CD14-positive monocyte (primary cell): Measurements from ENCODE around the gene ARL15. TPM values are rescaled to one million over a fixed set of nuclear protein-coding genes. Genes with fewer than 3 reads are reported as not detected.
A peak's percentile ranks its signal among the peaks of the same experiment; 100 is the strongest.

ENCODE experiments used
- DNase-seq, 3 donors: peaks; one replicate each; pipeline ENCODE4 v3.0.0-alpha.2; 2011 to 2022
- H2AFZ ChIP-seq: 2 replicates; pipeline ENCODE4 v1.6.0; 2012; ENCODE audit warnings: mild to moderate bottlenecking, low read depth, low read length, inconsistent platforms; ENCODE audit not compliant: insufficient read depth, poor library complexity, severe bottlenecking
- H3K27ac ChIP-seq, 2 donors: 1 replicate in 1 of 2; 2 replicates in 1 of 2; pipeline ENCODE4 v1.5.1; 2012 to 2013; ENCODE audit warnings: low read length in 2 of 2, control low read depth in 1 of 2, inconsistent platforms in 1 of 2, low read depth in 1 of 2, mild to moderate bottlenecking in 1 of 2
- H3K27me3 ChIP-seq, 2 donors: one replicate each; pipeline versions ENCODE4 v1.6.0 to v1.6.1; 2011 to 2013; ENCODE audit warnings: low read length in 2 of 2; ENCODE audit not compliant: control insufficient read depth in 2 of 2, insufficient read depth in 2 of 2
- H3K36me3 ChIP-seq, 2 donors: replicated peaks in 1 of 2; 1 replicate in 1 of 2; 2 replicates in 1 of 2; pipeline versions ENCODE4 v1.5.1 to v1.6.1; 2012 to 2013; ENCODE audit warnings: low read length in 2 of 2, control low read depth in 1 of 2, inconsistent platforms in 1 of 2, mild to moderate bottlenecking in 1 of 2; ENCODE audit not compliant: insufficient read depth in 2 of 2, control insufficient read depth in 1 of 2
- H3K4me1 ChIP-seq, 2 donors: 1 replicate in 1 of 2; 2 replicates in 1 of 2; pipeline versions ENCODE4 v1.5.1 to v1.6.1; 2012 to 2013; ENCODE audit warnings: low read length in 2 of 2, control low read depth in 1 of 2, inconsistent platforms in 1 of 2, mild to moderate bottlenecking in 1 of 2, moderate library complexity in 1 of 2; ENCODE audit not compliant: insufficient read depth in 2 of 2, control insufficient read depth in 1 of 2
- H3K4me2 ChIP-seq: replicated peaks from 2 replicates; pipeline ENCODE3; 2012; ENCODE audit warnings: low read length, moderate library complexity, mild to moderate bottlenecking; ENCODE audit not compliant: poor library complexity, severe bottlenecking; ENCODE audit errors: extremely low read depth
- H3K4me3 ChIP-seq, 3 experiments: fragments of 200-600 bp in 1 of 3; sonication (generic) in 1 of 3; replicated peaks in 1 of 3; 1 replicate in 2 of 3; 2 replicates in 1 of 3; pipeline ENCODE4 v1.5.1; 2011 to 2013; ENCODE audit warnings: low read length in 3 of 3, mild to moderate bottlenecking in 3 of 3, control low read depth in 2 of 3, low read depth in 2 of 3, inconsistent platforms in 1 of 3, moderate library complexity in 1 of 3
- H3K79me2 ChIP-seq: 2 replicates; pipeline ENCODE4 v1.6.0; 2012; ENCODE audit warnings: mild to moderate bottlenecking, control low read depth, inconsistent platforms, low read length, moderate library complexity; ENCODE audit not compliant: insufficient read depth
- H3K9ac ChIP-seq: 2 replicates; pipeline ENCODE4 v1.6.0; 2017; ENCODE audit warnings: low read length, mild to moderate bottlenecking; ENCODE audit not compliant: insufficient read depth, poor library complexity, severe bottlenecking
- H3K9me3 ChIP-seq, 2 donors: replicated peaks in 1 of 2; 1 replicate in 1 of 2; 2 replicates in 1 of 2; pipeline versions ENCODE4 v1.5.1 to v1.6.1; 2012 to 2013; ENCODE audit warnings: low read length in 2 of 2, control low read depth in 1 of 2; ENCODE audit not compliant: control insufficient read depth in 1 of 2, insufficient read depth in 1 of 2
- H4K20me1 ChIP-seq: 2 replicates; pipeline ENCODE4 v1.6.0; 2012; ENCODE audit warnings: mild to moderate bottlenecking, low read length, control low read depth, moderate library complexity; ENCODE audit not compliant: insufficient read depth
- H3K27ac Mint-ChIP-seq, 7 donors: one replicate each; pipeline ENCODE4 v1.8.0; 2020; ENCODE audit warnings: mild to moderate bottlenecking in 7 of 7, mixed read lengths in 7 of 7, moderate library complexity in 6 of 7, inconsistent platforms in 2 of 7
- H3K27me3 Mint-ChIP-seq, 3 donors: one replicate each; pipeline ENCODE4 v1.8.0; 2021 to 2022; ENCODE audit warnings: low read depth in 3 of 3, mild to moderate bottlenecking in 3 of 3, mixed read lengths in 3 of 3, moderate library complexity in 3 of 3, inconsistent platforms in 1 of 3
- H3K36me3 Mint-ChIP-seq, 2 donors: one replicate each; pipeline ENCODE4 v1.8.0; 2020; ENCODE audit warnings: mixed read lengths in 2 of 2, inconsistent platforms in 1 of 2, mild to moderate bottlenecking in 1 of 2
- H3K4me1 Mint-ChIP-seq: one replicate; pipeline ENCODE4 v1.8.0; 2020; ENCODE audit warnings: mild to moderate bottlenecking, mixed read lengths
- H3K4me3 Mint-ChIP-seq, 2 donors: one replicate each; pipeline ENCODE4 v1.8.0; 2020; ENCODE audit warnings: mild to moderate bottlenecking in 2 of 2, mixed read lengths in 2 of 2, moderate library complexity in 1 of 2
- H3K9me3 Mint-ChIP-seq, 7 donors: one replicate each; pipeline ENCODE4 v1.8.0; 2020 to 2022; ENCODE audit warnings: mixed read lengths in 7 of 7, mild to moderate bottlenecking in 6 of 7, moderate library complexity in 6 of 7, inconsistent platforms in 2 of 7
- WGBS: methylation state at CpG from one replicate; pipeline ENCODE4 v1.1.5; 2013; ENCODE audit warnings: missing lambda C conversion rate; ENCODE audit not compliant: insufficient coverage; 5-methylcytosine and 5-hydroxymethylcytosine counted together
- intact Hi-C, 2 donors: fragments of 100-400 bp; cut with micrococcal nuclease; formaldehyde crosslinking; loops; one replicate each; pipeline versions ENCODE4 v1.15.0 to v1.15.1; 2023
- polyA plus RNA-seq, 3 donors: library from polyadenylated mRNA; depleted of rRNA in 1 of 3; unstranded in 2 of 3; stranded (reverse) in 1 of 3; fragments of 300-500 nt in 2 of 3; fragments of >200 nt in 1 of 3; fragmentation: Illumina TruSeq in 2 of 3; gene quantifications; 1 replicate in 2 of 3; 2 replicates in 1 of 3; pipeline ENCODE4 v1.2.3, GENCODE V29; 2012 to 2021
- TF ChIP-seq, protein P1 (sequence below): fragments of 200-600 bp; IDR thresholded peaks from one replicate; pipeline ENCODE4 v1.8.0; 2022; ENCODE audit warnings: antibody characterized with exemption, mild to moderate bottlenecking

Gene ARL15
- polyA plus RNA-seq, 3 donors: 10.5 to 27.6 (median 18.0) TPM

GRCh38 chr5:54273715-54274114 is 36.7 kb downstream of the ARL15 start:
- peaks cover 0 to 3% (median 2%) of the 10 kb centered on the region in 7 donors for H3K9me3 Mint-ChIP-seq
- H3K4me2 ChIP-seq: no peak overlapping the region

GRCh38 chr5:54272746-54273145 is 37.6 kb downstream of the ARL15 start:
- H3K36me3 ChIP-seq: no peaks in the 10 kb centered on the region
- WGBS: no CpG with 5 or more reads among the region's 1 CpG
- H3K4me2 ChIP-seq: no peak overlapping the region
- H3K27ac Mint-ChIP-seq: no peak overlapping the region
- TF ChIP-seq, protein P1, sequence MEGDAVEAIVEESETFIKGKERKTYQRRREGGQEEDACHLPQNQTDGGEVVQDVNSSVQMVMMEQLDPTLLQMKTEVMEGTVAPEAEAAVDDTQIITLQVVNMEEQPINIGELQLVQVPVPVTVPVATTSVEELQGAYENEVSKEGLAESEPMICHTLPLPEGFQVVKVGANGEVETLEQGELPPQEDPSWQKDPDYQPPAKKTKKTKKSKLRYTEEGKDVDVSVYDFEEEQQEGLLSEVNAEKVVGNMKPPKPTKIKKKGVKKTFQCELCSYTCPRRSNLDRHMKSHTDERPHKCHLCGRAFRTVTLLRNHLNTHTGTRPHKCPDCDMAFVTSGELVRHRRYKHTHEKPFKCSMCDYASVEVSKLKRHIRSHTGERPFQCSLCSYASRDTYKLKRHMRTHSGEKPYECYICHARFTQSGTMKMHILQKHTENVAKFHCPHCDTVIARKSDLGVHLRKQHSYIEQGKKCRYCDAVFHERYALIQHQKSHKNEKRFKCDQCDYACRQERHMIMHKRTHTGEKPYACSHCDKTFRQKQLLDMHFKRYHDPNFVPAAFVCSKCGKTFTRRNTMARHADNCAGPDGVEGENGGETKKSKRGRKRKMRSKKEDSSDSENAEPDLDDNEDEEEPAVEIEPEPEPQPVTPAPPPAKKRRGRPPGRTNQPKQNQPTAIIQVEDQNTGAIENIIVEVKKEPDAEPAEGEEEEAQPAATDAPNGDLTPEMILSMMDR: no peak
- no peaks in the 10 kb centered on the region for H3K27me3 ChIP-seq
- H3K9me3 ChIP-seq: peaks cover 0 to 4% of the 10 kb centered on the region in 2 donors
- H2AFZ ChIP-seq: no peak overlapping the region
- H3K4me1 Mint-ChIP-seq: peaks cover 7% of the 10 kb centered on the region
- no peak overlapping the region for H3K4me3 Mint-ChIP-seq
- H3K4me1 ChIP-seq: no peaks in the 10 kb centered on the region
- H3K27ac ChIP-seq: no peak overlapping the region
- H3K9ac ChIP-seq: no peak overlapping the region
- H3K79me2 ChIP-seq: peaks cover 10% of the 10 kb centered on the region
- peaks cover 3 to 10% of the 10 kb centered on the region in 2 donors for H3K36me3 Mint-ChIP-seq
- peaks cover 0 to 3% (median 2%) of the 10 kb centered on the region in 7 donors for H3K9me3 Mint-ChIP-seq
- no peak for DNase-seq
- peaks cover 49% of the 10 kb centered on the region for H4K20me1 ChIP-seq
- H3K4me3 ChIP-seq: no peak overlapping the region
- H3K27me3 Mint-ChIP-seq: no peaks in the 10 kb centered on the region
- intact Hi-C loops: no loop called here

More at GRCh38 chr5:54273715-54274114, 36.7 kb downstream of the ARL15 start:
- Mint-ChIP-seq H3K36me3 (peaks cover 7 to 9% of the 10 kb centered on the region in 2 donors), H3K4me1 (peaks cover 7% of the 10 kb centered on the region), H3K27ac (peak overlapping the region in 1 of 7 donors; percentile 7), H3K4me3 (no peak overlapping the region), H3K27me3 (no peaks in the 10 kb centered on the region)
- no peaks in the 10 kb centered on the region for H3K36me3 ChIP-seq
- TF ChIP-seq, protein P1: no peak
- 100% methylated on average over 4 of the region's 6 CpGs for WGBS
- H3K9ac ChIP-seq: no peak overlapping the region
- no peaks in the 10 kb centered on the region for H3K27me3 ChIP-seq
- H3K79me2 ChIP-seq: peaks cover 10% of the 10 kb centered on the region
- H2AFZ ChIP-seq: no peak overlapping the region
- peaks cover 58% of the 10 kb centered on the region for H4K20me1 ChIP-seq
- intact Hi-C loops: no loop called here
- H3K4me3 ChIP-seq: no peak overlapping the region
- no peak overlapping the region for H3K27ac ChIP-seq
- no peak for DNase-seq
- H3K4me1 ChIP-seq: no peaks in the 10 kb centered on the region
- H3K9me3 ChIP-seq: peaks cover 0 to 4% of the 10 kb centered on the region in 2 donors
